HG02610 (cell line): ENCODE measurements around the gene PAPSS2.
"Not testable (repeated sequence)": the region's sequence is repeated elsewhere in the genome, so short reads cannot be mapped to it uniquely, and the experiment has no call there.

ENCODE experiments used
- ATAC-seq: cut with Tn5 transposase; IDR thresholded peaks from one replicate; pipeline ENCODE4 v1.9.1; 2021; ENCODE audit warnings: mild to moderate bottlenecking, moderate library complexity; ENCODE audit not compliant: unreplicated experiment

The PAPSS2 gene

DNA sequence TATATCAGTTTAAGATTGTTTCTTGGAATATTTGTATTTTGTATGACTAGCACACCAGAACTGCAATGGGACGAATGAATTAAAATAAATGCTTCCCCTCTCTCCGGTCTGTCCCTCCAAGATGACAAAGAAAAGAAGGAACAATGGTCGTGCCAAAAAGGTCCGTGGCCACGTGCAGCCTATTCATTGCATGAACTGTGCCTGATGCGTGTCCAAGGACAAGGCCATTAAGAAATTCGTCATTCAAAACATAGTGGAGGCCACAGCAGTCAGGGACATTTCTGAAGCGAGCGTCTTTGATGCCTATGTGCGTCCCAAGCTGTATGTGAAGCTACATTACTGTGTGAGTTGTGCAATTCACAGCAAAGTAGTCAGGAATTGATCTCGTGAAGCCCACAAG lies 17.2 kb upstream of the PAPSS2 start:
- ATAC-seq = no peak

GRCh38 chr10:87642988-87643387 lies 16.7 kb upstream of the PAPSS2 start:
- no peak for ATAC-seq

- ATAC-seq = no peak
Measured at GRCh38 chr10:87643920-87644319, 15.8 kb upstream of the PAPSS2 start.

DNA sequence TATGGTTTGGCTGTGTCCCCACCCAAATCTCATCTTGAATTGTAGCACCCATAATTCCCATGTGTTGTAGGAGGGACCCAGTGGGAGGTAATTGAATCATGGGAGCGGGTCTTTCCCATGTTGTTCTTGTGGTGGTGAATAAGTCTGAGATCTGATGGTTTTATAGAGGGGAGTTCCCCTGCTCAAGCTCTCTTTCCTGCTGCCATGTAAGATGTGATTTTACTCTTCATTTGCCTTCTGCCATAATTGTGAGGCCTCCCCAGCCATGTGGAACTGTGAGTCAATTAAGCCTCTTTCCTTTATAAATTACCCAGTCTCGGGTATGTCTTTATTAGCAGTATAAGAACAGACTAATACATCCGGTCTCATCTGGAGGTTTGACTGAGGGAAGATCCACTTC lies 15.2 kb upstream of the PAPSS2 start:
- not testable (repeated sequence) for ATAC-seq

DNA sequence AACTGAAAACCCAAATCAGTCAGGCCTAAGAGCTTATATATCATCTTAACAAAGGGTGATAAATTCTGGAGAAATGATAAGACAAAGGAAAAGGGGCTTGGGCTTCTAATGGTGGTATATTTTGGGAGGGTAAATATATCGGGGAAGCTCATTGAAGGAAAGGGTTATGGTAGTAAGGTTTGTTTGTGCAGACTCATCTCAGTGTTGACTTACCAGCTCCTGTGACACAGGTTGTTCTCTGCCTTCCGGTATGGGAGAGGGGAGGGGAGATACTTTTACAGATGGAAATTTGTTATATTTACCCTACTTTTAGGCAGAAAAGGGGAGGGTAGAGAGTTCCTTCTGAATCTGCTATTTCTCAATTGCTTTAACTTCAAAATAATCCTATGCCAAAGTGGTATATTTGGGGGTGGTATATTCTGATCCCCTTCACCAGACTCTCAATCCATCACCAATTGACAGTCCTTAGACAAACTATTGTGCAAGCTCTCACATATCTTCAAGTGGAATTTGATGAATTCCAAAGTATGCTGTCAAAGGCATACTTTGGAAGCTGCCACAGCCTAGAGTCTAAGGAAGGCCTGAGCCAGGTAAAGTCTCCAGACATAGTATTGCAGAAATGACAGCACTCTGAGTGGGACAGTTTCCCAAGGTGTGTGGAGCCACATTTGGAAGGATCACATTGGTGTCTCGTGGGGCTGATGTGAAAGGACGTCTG lies 13.3 kb upstream of the PAPSS2 start:
- no peak for ATAC-seq

DNA sequence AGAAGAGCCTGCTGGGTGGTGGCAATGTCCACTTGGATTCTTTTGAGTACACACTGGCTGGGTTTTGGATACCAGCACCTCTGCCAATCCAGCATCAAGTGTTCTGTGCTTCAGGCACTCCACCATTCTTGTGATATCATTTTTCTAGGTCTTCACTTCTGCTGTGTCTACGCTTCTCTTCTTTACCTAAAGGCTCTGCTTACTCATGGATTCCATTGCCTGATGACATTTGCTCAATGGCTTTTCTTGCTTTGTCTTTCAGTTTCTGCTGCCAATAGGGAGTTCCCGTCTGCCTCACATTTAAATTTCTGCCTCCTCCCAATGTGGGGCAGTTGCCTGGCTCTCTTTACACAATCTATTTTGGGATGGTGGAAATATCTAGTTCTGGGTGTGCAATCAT lies 12.7 kb upstream of the PAPSS2 start:
- ATAC-seq = no peak

DNA sequence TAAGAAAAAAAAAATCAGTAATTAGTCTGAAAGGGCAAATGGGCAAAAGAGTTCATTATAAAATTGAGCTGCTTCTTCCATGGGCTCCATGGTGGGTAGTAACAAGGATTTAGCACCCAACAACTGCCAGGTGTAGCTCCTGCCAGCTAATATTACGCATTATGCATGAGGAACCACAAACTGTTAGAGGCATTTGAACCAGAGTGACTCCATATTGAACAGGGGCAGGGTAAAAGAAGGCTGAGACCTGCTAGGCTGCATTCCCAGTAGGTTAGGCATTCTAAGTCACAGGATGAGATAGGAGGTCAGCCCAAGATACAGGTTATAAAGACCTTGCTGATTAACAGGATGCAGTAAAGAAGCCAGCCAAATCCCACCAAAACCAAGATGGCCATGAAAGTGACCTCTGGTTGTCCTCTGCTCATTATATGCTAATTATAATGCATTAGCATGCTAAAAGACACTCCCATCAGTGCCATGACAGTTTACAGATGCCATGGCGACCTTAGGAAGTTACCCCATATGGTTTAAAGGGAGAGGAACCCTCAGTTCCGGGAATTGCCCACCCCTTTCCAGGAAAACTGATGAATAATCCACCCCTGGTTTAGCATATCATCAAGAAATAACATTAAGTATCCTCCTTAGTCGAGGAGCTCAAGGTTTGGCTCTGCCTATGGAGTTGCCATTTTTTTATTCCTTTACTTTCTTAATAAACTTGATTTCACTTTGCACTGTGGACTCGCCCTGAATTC lies 8.7 kb upstream of the PAPSS2 start:
- no peak for ATAC-seq

DNA sequence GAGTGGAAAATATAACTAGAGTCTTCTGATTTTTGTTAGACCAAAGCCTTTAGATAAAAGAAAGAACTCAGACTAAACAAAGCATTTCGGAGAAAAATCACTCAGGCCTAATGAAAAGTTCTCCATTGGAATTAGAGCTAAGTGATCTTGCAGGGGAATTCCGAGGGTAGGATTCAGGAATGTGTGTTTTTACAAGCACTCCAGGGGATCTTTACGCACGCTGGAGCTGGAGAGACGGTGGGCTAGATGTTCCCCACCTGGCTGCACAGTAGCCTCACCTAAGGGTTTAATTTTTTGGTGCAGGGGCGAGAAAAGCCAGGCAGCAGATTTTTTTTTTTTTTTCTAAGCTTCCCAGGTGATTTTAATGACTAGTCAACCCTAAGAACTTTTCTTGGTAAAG lies 7.9 kb upstream of the PAPSS2 start:
- ATAC-seq = no peak

GRCh38 chr10:87652261-87652660 lies 7.4 kb upstream of the PAPSS2 start:
- ATAC-seq = no peak

- no peak for ATAC-seq
Measured at GRCh38 chr10:87654212-87654611, 5.5 kb upstream of the PAPSS2 start.

GRCh38 chr10:87656431-87657072 lies 3.1 kb upstream of the PAPSS2 start:
- ATAC-seq = no peak

GRCh38 chr10:87657371-87657770 lies 2.3 kb upstream of the PAPSS2 start:
- ATAC-seq = no peak

DNA sequence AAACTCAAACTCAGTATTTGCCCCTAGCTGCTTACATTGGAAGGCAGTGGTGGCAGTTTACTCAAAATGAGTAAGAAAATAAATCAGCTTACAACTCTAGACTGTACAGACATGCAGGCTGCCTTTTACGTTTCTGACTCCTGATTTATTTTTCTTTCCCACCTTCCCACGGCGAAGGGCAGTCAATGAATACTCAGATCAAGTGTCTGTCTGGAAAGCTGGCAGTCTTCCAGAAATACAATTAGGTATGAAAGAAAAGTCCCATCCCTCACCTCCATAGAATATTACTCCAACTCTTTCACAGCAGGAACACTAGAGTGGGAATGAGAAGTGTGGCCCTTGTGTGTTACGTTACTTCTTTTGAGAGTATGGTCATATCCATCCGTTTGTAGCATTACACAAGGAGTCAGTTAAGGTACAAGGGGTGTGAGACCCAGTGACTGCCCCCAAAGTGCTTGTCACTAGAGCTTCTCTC lies 1.3 kb upstream of the PAPSS2 start:
- no peak for ATAC-seq

- no peak for ATAC-seq
Measured at GRCh38 chr10:87658858-87659555, 671 bp upstream of the PAPSS2 start.

DNA sequence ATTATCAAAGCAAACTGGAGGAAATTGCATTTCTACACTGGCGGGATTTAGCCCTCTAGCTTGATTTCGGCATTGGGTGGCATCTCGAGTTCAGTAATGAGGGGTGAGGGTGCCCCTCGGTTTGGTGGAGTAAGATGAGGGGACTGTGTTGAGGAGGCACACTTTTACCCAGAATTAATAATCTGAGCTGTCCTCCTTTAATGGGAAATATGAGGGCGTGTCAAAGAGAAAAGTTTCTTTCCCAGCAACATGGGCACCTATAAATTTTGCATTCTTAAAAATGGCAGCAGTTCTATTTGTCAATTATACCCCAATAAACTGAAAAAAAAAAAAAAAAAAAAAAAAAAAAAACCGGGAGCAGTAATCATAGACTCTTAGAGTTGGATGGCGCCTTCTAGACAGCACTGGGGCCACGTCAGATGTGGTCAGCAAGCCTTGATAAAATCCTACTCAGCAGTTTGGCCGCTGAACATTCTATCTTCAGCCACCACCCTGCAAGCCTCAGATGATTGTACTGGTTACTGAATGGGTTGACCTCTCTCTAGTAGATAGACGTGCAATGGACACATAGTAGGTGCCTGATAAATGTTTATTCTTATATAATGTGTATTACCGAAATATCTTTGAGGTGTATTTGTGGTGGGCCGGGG lies 931 bp downstream of the PAPSS2 start:
- no peak for ATAC-seq

DNA sequence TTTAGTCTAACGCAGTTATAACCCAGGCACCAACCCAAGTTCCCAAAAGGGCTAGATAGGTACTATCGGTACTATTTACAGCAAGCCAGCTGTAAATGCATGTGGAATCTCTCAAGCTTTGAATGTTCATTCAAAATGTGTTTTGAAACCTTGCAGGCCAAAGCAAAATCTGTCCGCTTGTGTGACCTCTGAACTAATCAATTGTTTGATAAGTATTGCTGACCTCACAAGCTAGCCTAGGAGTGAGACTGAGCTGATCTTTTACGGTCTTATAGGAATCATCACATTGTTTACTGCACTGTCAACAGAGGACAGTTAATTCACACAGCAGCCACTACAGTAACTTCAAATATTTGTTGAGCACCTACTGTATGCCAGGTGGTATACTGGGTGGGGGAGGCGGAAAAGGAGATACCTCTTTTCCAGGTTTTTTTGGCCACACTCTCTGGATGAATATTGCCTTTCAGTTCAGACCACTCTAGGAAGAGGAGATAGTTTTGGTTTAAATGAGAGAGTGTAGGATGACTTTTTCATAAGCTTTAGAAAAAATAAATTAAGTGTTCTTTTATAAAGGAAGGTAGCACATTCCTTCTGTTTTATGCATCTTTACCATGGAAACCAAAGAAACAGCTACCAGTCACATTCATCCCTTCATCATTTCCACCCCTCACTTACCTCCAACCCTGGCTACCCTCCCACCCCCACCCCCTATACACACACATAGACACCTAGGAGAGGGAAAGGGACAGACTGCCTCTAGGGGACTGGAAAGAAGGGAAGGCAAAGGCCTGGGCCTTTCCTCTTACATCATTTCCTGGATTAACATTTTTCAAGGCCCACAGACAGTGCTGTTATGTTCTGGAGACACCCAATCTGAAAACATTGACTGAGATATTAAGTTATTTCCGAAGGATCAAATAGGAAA lies 2.4 kb downstream of the PAPSS2 start:
- ATAC-seq = no peak

- ATAC-seq = no peak
Measured at GRCh38 chr10:87664276-87664701, 4.6 kb downstream of the PAPSS2 start.

DNA sequence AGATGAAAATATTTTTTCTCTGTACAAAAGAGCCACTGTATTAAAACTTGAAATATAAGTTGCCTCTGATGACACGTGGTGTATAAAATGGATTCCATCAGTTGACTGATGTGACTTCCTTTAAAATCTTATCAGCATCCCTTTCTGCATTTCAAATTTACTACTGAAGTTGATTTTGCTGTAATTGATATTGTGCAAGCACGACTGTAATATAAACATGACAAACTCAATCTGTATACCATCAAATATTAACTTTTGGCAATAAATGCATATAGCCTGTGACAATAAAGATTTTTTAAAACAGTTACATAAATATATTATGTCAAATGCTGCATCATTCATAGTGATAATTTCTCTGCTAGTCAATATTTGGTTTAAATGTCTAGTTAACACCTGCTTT lies 7.8 kb downstream of the PAPSS2 start:
- no peak for ATAC-seq

- no peak for ATAC-seq
Measured at GRCh38 chr10:87668324-87669074, 8.8 kb downstream of the PAPSS2 start.
